Stimulated activated CD4-positive, alpha-beta T cell treated with anti-CD3 and anti-CD28 coated beads, TNF-alpha, amount 100 ng/mL, for 4 hours (primary cell): ENCODE measurements around the gene HRH3.

Experiments
- DNase-seq, 3 experiments: peaks; one replicate each; pipeline ENCODE4 v3.0.0-alpha.2; 2020; ENCODE audit warnings: low read depth in 3 of 3

HRH3 gene

DNA sequence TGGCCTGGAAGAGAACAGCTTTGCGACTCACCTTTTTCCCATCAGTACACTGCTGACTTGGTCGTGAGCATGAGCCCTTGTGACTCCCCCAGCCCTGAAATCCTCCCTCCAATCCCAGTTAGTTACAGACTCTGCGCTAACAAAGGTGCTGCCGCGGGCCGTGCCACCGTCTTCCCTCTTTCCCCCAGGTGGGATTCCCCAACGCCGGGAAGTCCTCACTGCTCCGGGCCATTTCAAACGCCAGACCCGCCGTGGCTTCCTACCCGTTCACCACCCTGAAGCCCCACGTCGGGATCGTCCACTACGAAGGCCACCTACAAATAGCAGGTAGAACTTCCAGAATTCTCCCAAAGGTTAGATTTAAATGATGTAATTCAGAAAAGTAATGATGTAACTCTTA lies 21.1 kb downstream of the HRH3 start:
- no peak for DNase-seq

- no peak for DNase-seq
Measured at GRCh38 chr20:62198496-62198895, 21.6 kb downstream of the HRH3 start.

DNA sequence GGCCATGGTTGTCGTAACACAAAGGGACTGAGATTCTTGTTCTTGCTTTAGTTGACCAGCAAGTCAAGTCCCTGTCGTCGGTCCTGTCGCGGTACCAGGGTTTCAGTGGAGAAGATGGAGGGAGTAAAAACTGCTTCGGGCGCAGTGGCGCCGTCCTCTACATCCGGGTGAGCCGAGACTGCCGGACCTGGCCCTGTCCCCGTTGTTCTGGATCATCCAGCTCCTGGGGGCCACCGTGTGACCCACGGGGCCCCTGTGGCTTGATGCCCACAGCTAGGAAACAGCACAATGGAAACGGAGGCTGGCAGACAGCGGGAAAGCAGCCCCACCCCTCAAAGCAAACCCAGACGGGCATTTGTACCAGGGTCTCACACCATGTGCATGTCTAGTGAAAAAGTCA lies 22.3 kb downstream of the HRH3 start:
- DNase-seq, result no peak

DNA sequence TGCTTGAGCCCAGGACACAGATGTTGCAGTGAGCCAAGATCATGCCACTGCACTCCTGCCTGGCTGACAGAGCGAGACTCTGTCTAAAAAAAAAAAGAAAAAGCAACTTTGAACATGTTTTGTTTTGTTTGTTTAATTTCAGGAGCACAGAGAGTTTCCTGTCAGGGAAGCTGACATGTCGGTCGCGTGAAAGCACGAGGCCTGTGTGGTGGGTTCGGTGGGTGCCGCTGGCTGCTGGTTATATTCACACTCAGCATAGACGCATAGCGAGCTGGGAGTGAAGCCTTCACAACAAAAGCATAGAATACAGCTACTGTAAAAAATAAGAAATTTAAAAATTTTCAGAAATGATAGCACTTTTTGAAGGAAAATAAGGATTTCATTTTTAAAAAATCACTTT lies 22.8 kb downstream of the HRH3 start:
- DNase-seq, result no peak

DNA sequence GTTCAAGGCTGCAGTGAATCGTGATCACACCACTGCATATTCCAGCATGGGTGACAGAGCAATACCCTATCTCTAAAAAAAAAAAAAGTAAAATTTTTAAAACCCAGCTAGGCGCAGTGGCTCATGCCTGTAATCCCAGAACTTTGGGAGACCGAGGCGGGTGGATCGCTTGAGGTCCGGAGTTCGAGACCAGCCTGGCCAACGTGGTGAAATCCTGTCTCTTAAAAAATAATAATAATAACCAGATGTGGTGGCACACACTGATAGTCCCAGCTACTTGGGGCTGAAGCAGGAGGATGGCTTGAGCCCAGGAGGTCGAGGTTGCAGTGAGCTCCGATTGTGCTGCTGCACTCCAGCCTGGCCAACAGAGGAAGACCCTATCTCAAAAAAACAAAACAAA lies 23.8 kb downstream of the HRH3 start:
- DNase-seq, result no peak

- no peak for DNase-seq
Measured at GRCh38 chr20:62195736-62196135, 24.3 kb downstream of the HRH3 start.

GRCh38 chr20:62195075-62195405 lies 25.0 kb downstream of the HRH3 start:
- no peak for DNase-seq

- no peak for DNase-seq
Measured at GRCh38 chr20:62193079-62194025, 26.7 kb downstream of the HRH3 start.

DNA sequence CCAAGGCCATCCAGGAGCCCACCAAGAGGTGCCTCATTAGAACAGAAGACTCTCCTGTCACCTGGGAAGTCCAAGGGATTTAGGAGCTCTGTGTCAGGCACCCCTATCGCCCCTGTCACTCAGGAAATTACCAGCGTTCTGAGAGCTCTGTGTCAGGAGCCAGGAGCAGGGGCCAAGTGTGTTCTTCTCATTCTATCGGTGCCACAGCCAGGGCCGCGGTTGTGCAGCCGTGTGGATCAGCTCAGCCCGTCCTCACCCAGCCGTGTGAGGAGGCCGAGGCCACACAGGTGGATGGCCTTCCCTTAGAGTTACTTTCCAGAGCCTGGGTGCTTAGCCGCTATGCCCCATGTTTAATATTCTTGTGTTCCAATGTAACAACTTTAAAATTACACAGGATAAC lies 27.4 kb downstream of the HRH3 start:
- no peak for DNase-seq

GRCh38 chr20:62191781-62192559 lies 28.1 kb downstream of the HRH3 start:
- DNase-seq, result no peak

- DNase-seq, result no peak
Measured at GRCh38 chr20:62190639-62191411, 29.3 kb downstream of the HRH3 start.

DNA sequence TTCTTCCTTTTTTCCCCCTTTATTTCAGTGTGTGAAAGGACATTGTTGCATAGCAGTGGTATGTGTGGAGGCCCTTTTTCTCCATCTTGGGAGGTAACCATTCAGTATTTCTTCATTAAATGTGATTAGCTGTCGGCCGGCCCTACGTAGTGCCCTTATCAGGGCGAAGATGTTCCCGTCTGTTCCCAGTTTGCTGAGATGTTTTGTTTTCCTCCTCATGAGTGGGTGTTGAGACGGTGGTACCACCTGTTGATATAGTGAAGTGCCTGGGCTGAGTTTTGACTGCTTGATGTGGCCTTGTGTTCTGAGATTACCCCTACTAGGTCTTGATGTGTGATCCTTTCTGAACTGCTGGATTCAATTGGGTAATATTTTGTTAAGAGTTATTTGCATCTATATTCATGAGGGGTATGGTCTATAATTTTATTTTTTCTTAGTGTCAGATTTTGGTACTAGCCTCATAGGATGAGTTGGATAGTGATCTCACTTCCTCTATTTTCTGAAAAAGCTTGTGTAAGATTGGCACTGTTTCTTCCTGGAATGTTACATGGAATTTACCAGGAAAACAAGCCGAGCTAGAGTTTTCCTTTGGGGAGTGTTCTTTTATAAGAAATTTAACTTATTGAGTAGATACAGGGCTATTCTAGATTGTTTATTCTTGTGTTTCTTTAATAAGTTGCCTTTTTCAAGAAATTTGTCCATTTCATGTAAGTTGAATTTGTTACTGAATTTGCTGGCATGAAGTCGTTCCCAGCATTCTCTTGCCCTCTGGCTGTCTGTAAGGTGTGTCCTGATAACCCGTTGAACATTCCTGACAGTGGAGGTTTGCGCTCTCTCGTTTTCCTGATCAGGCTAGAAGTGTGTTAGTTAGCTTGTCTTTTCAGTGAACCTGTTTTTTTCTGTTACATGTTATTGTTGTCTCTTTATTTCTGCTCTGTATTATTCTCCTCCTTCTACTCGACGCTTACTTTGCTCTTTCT lies 32.9 kb downstream of the HRH3 start:
- no peak for DNase-seq

DNA sequence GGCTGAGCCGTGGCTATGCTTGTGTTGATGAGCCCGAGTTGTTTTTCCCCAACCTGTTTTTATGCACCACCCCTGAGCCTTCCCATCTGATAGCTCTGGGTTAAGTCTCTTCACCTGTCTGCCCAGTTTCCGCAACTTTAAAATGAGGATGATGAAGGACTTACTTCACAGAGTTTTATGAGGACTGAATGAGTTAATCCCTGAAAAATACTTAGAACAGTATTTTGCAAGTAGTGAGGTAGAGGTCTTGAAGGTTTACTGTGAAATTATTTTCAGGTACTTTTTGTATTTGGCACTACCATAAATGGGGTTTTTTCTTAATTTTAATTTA lies 34.0 kb downstream of the HRH3 start:
- no peak for DNase-seq

DNA sequence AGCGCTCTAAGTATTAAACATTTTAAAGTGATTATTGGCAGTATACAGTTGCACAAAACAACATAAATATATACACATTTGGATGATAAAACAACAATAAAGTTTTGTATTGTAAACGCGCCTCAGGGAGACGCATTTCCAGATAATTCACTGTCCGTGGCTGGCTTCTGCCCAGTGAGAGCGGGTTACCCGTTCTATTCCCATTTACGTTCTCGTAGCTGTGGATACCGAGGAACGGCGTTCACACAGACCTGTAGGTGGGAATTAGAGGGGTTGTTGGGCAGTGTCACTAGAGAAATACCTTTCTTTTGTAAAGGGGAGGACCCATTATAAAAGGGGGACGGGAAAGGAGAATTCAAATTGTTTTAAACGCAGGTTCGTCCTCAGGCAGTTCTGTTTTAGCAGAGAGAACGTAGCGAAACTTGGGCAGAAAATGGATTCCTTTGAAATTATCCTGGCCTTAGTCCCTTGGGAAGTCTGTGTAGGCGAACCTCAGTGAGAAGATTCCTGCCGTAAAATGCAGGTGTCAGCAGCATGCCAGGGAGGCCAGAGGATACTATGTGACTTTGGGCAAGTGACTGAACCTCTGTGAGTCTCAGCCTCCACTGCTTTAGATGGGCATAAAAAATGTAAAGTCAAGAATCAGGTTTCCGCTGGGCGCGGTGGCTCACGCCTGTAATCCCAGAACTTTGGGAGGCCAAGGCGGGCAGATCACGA lies 36.5 kb downstream of the HRH3 start:
- DNase-seq, result no peak

GRCh38 chr20:62182469-62183425 lies 37.3 kb downstream of the HRH3 start, which contains the start of gene MTG2:
MTG2 (plus strand) TSS chr20:62183028; CDS start chr20:62193421, 10,393 bp downstream.
- DNase-seq, result peak; percentile 87 to 88 (median 88)

- DNase-seq, result no peak
Measured at GRCh38 chr20:62181808-62182207, 38.3 kb downstream of the HRH3 start.

DNA sequence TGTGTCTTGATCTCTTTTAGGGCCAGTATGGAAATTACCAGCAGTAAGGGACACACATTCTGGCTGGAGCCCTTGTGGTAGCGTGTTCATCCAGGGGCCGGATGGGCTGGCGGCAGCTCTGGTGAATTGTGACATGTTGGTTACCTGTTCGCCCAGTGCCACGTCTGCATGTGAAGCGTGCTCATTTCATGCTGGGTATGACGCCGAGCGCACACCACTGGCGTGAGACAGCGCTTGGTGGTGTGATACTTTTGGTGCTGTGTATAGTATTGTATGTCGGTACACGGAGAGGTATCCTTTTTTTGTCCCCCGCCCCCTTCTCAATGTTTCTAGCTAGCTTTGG lies 40.9 kb downstream of the HRH3 start:
- DNase-seq, result no peak

GRCh38 chr20:62178316-62179161 lies 41.5 kb downstream of the HRH3 start:
- DNase-seq, result no peak
